WTC11 (cell line): ENCODE results near the gene FGF18.

Source experiments
- CBFB ChIP-seq: sonication (generic); formaldehyde crosslinking; IDR thresholded peaks from 2 replicates; pipeline ENCODE4 v1.8.1; 2022; ENCODE audit warnings: mild to moderate bottlenecking, low read depth, missing genetic modification reagents
- CTCF ChIP-seq: fragments of 200-600 bp; IDR thresholded peaks from 2 replicates; pipeline ENCODE4 v1.8.0; 2022; ENCODE audit warnings: antibody characterized with exemption
- E2F4 ChIP-seq: sonication (generic); formaldehyde crosslinking; IDR thresholded peaks from 2 replicates; pipeline ENCODE4 v1.8.1; 2022; ENCODE audit warnings: low read depth, mild to moderate bottlenecking, moderate library complexity, missing genetic modification reagents, borderline replicate concordance
- MYBL2 ChIP-seq: sonication (generic); formaldehyde crosslinking; IDR thresholded peaks from 2 replicates; pipeline ENCODE4 v1.8.1; 2023; ENCODE audit warnings: mild to moderate bottlenecking, moderate library complexity, missing genetic modification reagents
- NFE2L1 ChIP-seq: sonication (generic); formaldehyde crosslinking; IDR thresholded peaks from 2 replicates; pipeline ENCODE4 v1.8.1; 2023; ENCODE audit warnings: missing genetic modification reagents
- STAT6 ChIP-seq: sonication (generic); formaldehyde crosslinking; conservative IDR thresholded peaks from 2 replicates; pipeline ENCODE4 v1.8.1; 2023; ENCODE audit warnings: mild to moderate bottlenecking, low read depth, missing genetic modification reagents, moderate library complexity
- ZMAT4 ChIP-seq: fragments of 250-450 bp; sonication (Bioruptor Pico); IDR thresholded peaks from 2 replicates; pipeline ENCODE4 v1.9.0; 2021; ENCODE audit warnings: mild to moderate bottlenecking
- ZNF416 ChIP-seq: fragments of 250-450 bp; sonication (Bioruptor Pico); IDR thresholded peaks from 2 replicates; pipeline ENCODE4 v1.9.0; 2021; ENCODE audit warnings: mild to moderate bottlenecking, inconsistent platforms

- TF ChIP-seq ZMAT4 (CRISPR knock-in tag) (no peak), STAT6 (CRISPR knock-in tag) (no peak), CTCF (no peak), MYBL2 (CRISPR knock-in tag) (no peak), ZNF416 (no peak), NFE2L1 (CRISPR knock-in tag) (no peak), CBFB (no peak), E2F4 (CRISPR knock-in tag) (no peak)
Measured at GRCh38 chr5:171369898-171370297, 49.5 kb upstream of the FGF18 start.
